Nephron progenitor cell (in vitro differentiated cells): ENCODE data around the gene VWA8.
"Not testable (repeated sequence)": the region's sequence is repeated elsewhere in the genome, so short reads cannot be mapped to it uniquely, and the experiment has no call there.

Experiments
- DNase-seq: peaks from one replicate; pipeline ENCODE4 v3.0.0; 2021
- H3K27ac Mint-ChIP-seq: 2 replicates; pipeline ENCODE4 v1.8.0; 2021; ENCODE audit warnings: mild to moderate bottlenecking, moderate library complexity, mixed read lengths
- H3K27me3 Mint-ChIP-seq: 2 replicates; pipeline ENCODE4 v1.8.0; 2021; ENCODE audit warnings: mild to moderate bottlenecking, low read depth, mixed read lengths; ENCODE audit not compliant: poor library complexity
- H3K36me3 Mint-ChIP-seq: 2 replicates; pipeline ENCODE4 v1.8.0; 2021; ENCODE audit warnings: low read depth, mixed read lengths
- H3K4me1 Mint-ChIP-seq: 2 replicates; pipeline ENCODE4 v1.8.0; 2021; ENCODE audit warnings: mixed read lengths
- H3K4me3 Mint-ChIP-seq: 2 replicates; pipeline ENCODE4 v1.8.0; 2021; ENCODE audit warnings: mild to moderate bottlenecking, moderate library complexity, mixed read lengths
- H3K9me3 Mint-ChIP-seq: 2 replicates; pipeline ENCODE4 v1.8.0; 2021; ENCODE audit warnings: mild to moderate bottlenecking, moderate library complexity, mixed read lengths
- TF ChIP-seq, protein P1 (sequence below): fragments of 200-600 bp; sonication (generic); IDR thresholded peaks from 2 replicates; pipeline ENCODE4 v1.5.0; 2021; ENCODE audit warnings: antibody characterized with exemption

The VWA8 gene

DNA sequence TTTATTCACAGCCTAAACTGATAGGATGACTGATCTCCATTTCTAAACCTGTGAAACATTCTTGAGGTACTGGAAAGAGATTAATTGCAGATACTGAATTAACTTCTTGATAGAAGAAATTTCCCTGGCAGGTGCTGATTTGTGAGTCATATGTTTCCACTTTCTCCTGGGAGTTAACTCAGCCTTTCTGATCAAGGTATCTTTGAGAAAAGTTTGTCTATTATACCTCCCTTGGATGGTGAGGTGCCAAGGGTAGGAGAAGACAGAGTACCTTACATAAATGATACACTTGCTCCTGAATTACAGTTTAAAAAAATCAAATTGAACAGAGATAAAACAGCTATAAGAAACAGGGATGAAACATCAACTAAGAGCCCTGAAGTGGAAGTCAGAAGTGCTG lies 380.6 kb downstream of the VWA8 start:
- TF ChIP-seq, protein P1, sequence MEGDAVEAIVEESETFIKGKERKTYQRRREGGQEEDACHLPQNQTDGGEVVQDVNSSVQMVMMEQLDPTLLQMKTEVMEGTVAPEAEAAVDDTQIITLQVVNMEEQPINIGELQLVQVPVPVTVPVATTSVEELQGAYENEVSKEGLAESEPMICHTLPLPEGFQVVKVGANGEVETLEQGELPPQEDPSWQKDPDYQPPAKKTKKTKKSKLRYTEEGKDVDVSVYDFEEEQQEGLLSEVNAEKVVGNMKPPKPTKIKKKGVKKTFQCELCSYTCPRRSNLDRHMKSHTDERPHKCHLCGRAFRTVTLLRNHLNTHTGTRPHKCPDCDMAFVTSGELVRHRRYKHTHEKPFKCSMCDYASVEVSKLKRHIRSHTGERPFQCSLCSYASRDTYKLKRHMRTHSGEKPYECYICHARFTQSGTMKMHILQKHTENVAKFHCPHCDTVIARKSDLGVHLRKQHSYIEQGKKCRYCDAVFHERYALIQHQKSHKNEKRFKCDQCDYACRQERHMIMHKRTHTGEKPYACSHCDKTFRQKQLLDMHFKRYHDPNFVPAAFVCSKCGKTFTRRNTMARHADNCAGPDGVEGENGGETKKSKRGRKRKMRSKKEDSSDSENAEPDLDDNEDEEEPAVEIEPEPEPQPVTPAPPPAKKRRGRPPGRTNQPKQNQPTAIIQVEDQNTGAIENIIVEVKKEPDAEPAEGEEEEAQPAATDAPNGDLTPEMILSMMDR = no peak
- peak overlapping the region; percentile 66 for H3K27ac Mint-ChIP-seq
- no peak overlapping the region for H3K4me3 Mint-ChIP-seq
- H3K9me3 Mint-ChIP-seq = no peaks in the 10 kb centered on the region
- peaks cover 46% of the 10 kb centered on the region for H3K36me3 Mint-ChIP-seq
- no peaks in the 10 kb centered on the region for H3K4me1 Mint-ChIP-seq
- DNase-seq = no peak
- no peaks in the 10 kb centered on the region for H3K27me3 Mint-ChIP-seq

DNA sequence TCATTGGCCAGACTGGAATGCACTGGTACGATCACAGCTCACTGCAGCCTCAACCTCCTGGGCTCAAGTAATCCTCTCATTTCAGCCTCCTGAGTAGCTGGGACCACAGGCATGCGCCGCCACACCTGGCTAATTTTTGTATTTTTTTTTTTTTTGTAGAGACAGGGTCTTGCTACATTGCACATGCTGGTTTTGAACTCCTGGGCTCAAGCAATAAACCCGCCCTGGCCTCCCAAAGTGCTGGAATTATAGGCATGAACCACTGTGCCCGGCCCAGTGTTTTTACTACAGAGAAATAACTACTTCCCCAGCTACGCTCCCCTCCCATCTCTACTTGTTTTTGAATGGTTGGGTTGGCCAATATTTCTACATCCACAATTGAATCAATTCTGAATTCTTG lies 381.0 kb downstream of the VWA8 start:
- TF ChIP-seq, protein P1 = no peak

DNA sequence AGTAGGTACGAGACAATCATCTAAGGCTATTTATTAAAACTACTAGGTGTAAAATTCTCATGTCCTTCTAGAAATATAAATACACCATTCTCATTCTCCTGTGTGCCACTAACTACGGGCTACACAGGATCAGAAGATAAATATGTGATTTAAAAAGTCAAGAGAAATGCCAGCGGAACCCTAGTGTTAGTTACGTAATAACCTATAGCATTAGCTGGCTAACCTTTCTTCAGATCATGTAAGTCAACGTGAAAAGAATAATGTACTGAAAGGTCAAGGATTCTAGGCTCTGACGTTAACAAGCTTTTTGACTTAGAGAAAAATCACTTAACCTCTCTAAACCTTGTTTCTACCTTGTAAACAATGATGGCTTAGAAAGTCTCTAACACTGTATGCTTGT lies 381.7 kb downstream of the VWA8 start:
- no peaks in the 10 kb centered on the region for H3K9me3 Mint-ChIP-seq
- DNase-seq = no peak
- no peaks in the 10 kb centered on the region for H3K4me1 Mint-ChIP-seq
- H3K27me3 Mint-ChIP-seq = no peaks in the 10 kb centered on the region
- TF ChIP-seq, protein P1 = no peak
- H3K4me3 Mint-ChIP-seq = no peak overlapping the region
- no peak overlapping the region for H3K27ac Mint-ChIP-seq
- peaks cover 51% of the 10 kb centered on the region for H3K36me3 Mint-ChIP-seq

More for the DNA sequence above, 381.0 kb downstream of the VWA8 start:
- H3K4me3 Mint-ChIP-seq = no peak overlapping the region
- no peak for DNase-seq
- H3K27ac Mint-ChIP-seq = no peak overlapping the region
- H3K9me3 Mint-ChIP-seq = no peaks in the 10 kb centered on the region
- H3K4me1 Mint-ChIP-seq = no peaks in the 10 kb centered on the region
- H3K27me3 Mint-ChIP-seq = no peaks in the 10 kb centered on the region
- peaks cover 50% of the 10 kb centered on the region for H3K36me3 Mint-ChIP-seq

DNA sequence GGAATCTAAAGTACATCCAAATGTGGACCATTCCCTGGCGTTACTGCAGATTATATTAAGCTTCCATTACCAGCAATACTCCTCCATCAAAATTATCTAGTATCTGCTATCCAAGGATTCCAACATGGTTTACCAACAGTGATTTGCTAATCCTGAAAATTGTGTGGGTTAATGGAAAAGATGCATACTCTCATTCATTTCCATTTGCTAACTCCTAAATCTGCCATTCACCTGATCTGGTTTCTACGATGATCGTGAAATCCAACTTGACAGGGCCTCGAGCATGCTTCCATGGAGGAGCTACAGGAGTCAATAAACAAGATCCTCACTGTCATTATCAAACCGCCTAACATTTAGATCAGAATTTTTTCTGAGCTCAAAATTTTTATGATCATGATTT lies 382.5 kb downstream of the VWA8 start:
- no peak overlapping the region for H3K27ac Mint-ChIP-seq

DNA sequence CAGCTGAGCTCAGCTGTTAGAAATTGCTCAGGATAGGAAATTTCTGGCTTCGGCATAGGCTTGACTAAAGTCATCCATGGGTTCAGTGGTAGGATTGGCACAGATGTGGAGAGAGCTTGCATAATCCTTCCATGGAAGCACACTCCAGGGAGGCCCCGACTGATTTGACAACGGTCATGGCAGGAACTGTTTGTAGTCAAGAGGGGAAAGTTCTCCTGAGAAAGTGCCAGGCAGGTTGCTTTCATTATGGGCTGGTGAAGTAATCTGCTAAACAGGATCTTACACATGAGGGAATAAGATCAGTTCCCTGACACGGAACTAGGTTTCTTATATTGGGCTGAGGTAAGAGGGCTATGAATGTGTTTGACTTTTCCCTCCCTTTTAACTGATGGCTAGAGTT lies 383.5 kb downstream of the VWA8 start:
- Mint-ChIP-seq H3K27me3 (no peaks in the 10 kb centered on the region), H3K9me3 (peaks cover 5% of the 10 kb centered on the region), H3K36me3 (peaks cover 48% of the 10 kb centered on the region), H3K4me3 (no peak overlapping the region), H3K27ac (no peak overlapping the region), H3K4me1 (no peaks in the 10 kb centered on the region)
- DNase-seq = no peak
- TF ChIP-seq, protein P1 = no peak

More for the DNA sequence above, 382.5 kb downstream of the VWA8 start:
- Mint-ChIP-seq H3K36me3 (peaks cover 52% of the 10 kb centered on the region), H3K27me3 (no peaks in the 10 kb centered on the region), H3K9me3 (no peaks in the 10 kb centered on the region), H3K4me1 (no peaks in the 10 kb centered on the region), H3K4me3 (no peak overlapping the region)
- TF ChIP-seq, protein P1 = no peak
- no peak for DNase-seq

DNA sequence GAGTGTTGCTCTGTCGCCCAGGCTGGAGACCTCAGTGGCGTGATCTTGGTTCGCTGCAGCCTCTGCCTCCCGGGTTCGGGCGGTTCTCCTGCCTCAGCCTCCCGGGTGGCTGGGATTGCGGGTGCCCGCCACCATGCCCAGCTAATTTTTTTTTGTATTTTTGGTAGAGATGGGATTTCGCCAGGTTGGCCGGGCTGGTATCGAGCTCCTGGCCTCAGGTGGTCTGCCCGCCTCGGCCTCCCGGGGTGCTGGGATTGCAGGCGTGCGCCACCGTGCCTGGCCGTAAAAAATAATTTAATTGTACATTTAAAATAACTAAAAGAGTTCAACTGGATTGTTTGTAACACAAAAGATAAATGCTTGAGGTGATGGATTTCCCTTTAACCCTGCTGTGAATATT lies 387.3 kb downstream of the VWA8 start:
- H3K27ac Mint-ChIP-seq, H3K4me1 Mint-ChIP-seq, H3K27me3 Mint-ChIP-seq, H3K4me3 Mint-ChIP-seq, DNase-seq: not testable (repeated sequence)
- Mint-ChIP-seq H3K9me3 (peaks cover 16% of the 10 kb centered on the region), H3K36me3 (peaks cover 45% of the 10 kb centered on the region)

DNA sequence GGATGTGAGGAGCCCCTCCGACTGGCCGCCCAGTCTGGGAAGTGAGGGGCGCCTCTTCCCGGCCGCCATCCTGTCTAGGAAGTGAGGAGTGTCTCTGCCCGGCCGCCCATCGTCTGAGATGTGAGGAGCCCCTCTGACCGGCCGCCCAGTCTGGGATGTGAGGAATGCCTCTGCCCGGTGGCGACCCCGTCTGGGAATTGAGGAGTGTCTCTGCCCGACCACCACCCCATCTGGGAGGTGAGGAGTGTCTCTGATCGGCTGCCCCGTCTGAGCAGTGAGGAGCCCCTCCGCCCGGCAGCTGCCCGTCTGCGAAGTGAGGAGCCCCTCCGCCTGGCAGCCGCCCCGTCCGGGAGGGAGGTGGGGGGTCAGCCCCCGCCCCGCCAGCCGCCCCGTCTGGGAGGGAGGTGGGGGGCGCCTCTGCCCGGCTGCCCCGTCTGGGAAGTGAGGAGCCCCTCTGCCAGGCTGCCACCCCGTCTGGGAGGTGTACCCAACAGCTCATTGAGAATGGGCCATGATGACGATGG lies 389.0 kb downstream of the VWA8 start:
- Mint-ChIP-seq H3K9me3 (peaks cover 16% of the 10 kb centered on the region), H3K4me1 (peaks cover 11% of the 10 kb centered on the region), H3K36me3 (peaks cover 54% of the 10 kb centered on the region)
- H3K27me3 Mint-ChIP-seq, H3K4me3 Mint-ChIP-seq, DNase-seq, H3K27ac Mint-ChIP-seq: not testable (repeated sequence)
